GM18499 (cell line): ENCODE data around the gene FEV.

Experiments used
- ATAC-seq: cut with Tn5 transposase; IDR thresholded peaks from one replicate; pipeline ENCODE4 v1.9.1; 2021; ENCODE audit warnings: moderate number of reproducible peaks; ENCODE audit not compliant: insufficient read depth, unreplicated experiment

The FEV gene

DNA sequence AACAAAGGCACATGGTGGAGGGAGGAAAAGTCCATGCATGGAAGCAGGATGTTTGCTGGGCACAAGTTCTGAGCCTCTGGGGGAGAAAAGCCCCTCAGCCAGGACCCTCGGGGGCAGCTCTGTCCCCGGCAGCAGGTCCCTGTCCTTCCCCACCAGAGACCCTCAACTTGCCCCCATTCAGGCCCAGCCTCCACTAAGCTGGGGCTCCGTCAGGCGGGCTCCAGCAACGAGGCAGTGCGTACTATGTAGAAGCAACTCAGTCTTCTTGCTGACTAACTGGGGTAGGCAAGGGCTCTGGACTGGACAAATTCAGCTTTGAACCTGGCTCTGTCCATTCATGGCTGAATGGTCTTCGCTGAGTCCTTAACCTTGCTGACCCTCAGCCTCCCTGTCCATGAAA lies 33.3 kb upstream of the FEV start:
- no peak for ATAC-seq

DNA sequence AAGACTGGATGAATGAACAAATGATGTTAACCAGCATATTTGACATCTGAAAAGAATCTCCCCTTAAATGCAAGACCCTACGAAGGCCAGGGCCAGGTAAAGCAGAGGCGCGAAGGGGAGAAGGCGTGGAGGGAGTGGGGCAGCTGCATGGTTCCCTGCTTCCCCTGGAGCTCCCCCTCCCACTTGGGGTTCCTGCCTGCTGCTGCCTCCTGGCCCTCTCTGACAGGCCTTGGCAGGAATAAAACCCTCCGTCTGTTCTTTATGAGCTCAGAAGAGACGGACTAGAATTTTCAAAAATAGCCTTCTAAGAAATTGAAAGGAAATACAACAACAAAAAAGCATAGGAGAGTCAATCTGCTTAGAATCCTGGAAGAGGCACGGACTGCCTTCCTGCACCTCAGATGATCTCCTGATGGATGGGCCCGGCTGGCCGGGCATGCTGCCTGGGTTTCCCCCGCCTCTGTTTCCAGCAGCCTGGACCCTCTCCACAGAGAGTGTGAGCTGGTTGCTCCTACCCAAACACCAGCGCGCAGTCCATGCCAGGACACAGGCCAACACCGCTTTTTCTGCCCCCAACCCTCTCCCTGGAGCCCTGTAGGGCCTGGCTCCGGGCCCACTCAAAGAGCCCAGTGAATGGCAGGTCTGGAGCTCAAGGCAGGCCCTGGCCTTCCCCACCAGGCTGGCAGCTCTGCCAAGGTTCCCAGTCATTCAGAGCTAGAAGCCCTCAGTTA lies 32.4 kb upstream of the FEV start:
- no peak for ATAC-seq

- ATAC-seq, result no peak
Observed at GRCh38 chr2:219016721-219017120, 31.7 kb upstream of the FEV start.

GRCh38 chr2:219010873-219011272 lies 25.9 kb upstream of the FEV start:
- no peak for ATAC-seq

- ATAC-seq, result no peak
Observed at GRCh38 chr2:219010162-219010756, 25.3 kb upstream of the FEV start.

DNA sequence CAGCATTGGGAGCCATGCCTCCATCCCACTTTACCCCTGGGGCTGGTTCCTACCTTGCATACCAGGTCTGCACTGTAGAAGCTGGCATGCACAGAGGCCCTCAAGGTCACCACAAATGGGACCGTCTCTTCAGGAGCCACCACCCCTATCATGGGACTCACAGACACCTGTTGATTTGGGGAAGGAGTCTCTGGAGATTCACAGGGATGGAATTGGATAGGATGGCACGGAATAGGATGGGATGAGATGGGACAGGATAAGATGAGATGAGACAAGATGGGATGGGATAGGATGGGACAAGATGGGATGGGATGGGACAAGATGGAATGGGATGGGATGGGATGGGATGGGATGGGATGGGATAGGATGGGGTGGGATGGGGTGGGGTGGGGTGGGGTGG lies 24.3 kb upstream of the FEV start:
- no peak for ATAC-seq

DNA sequence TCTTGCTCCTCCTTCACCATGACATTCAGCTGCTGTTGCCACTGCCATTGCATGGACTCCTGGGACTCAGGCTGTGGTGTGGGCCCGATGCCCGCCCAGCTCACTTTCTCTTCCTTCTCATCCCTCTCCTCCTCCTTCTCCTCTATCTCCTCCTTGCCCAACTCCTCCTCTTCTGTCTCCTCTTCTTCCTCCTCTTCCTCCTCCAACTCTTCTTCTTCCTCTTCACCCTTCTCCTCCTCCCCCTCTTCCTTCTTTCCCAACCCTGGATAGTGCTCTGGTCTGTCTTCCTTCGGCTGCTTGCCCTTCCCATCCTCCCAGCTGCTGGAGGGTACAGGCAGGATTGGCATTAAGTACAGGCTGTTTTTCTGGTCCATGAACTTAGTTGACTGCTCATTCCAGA lies 19.0 kb upstream of the FEV start:
- ATAC-seq, result no peak

GRCh38 chr2:219003267-219003634 lies 18.3 kb upstream of the FEV start:
- ATAC-seq, result no peak

GRCh38 chr2:219002395-219003266 lies 17.6 kb upstream of the FEV start:
- no peak for ATAC-seq

- no peak for ATAC-seq
Observed at GRCh38 chr2:219001577-219002394, 16.8 kb upstream of the FEV start.

- ATAC-seq, result no peak
Observed at GRCh38 chr2:219001100-219001576, 16.2 kb upstream of the FEV start.

GRCh38 chr2:219000569-219000960 lies 15.6 kb upstream of the FEV start:
- ATAC-seq, result no peak

GRCh38 chr2:218999881-219000568 lies 15.0 kb upstream of the FEV start:
- ATAC-seq, result no peak

DNA sequence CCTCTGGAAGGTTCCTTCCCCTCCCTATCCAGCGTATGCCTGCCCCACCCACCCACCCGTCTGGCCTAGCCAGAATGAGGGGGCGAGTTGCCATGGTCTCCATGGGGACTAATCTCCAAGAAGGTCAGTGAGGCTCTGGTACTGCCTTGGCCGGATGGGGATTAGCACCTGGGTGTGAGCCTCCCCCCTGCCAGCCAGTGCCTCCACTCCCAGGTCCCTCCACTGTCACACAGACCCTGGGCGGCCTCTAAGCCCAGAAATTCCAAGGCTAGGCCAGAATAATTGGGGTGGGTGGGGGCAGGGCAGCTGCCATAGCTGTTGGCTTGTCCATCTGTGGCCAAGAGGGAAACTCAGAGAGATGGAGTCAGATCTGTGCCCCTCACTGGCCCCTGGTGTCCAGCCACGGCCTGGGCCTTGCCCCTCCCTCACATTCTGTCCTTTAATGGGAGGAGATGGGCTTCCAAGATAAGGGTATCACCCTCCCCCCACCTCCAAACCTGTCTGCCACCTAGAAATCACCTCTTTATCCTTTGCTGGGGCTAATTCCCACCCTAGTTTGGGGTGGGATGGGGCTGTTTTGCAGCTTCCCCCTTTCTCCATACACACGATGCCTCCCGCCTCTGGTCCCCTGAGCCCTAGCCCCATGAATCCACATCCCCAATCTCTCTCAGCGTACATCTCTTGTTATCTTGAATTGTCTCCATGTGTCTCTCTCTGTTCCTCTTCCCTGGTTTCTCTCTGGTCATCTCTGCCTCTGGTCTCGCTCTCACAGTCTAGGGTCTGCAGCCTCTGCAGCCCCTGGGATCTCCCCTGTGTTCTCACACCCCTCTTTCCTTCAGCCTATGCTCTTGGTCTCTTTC lies 14.3 kb upstream of the FEV start:
- no peak for ATAC-seq

- ATAC-seq, result no peak
Observed at GRCh38 chr2:218998414-218999002, 13.5 kb upstream of the FEV start.

- ATAC-seq, result no peak
Observed at GRCh38 chr2:218997731-218998130, 12.7 kb upstream of the FEV start.

DNA sequence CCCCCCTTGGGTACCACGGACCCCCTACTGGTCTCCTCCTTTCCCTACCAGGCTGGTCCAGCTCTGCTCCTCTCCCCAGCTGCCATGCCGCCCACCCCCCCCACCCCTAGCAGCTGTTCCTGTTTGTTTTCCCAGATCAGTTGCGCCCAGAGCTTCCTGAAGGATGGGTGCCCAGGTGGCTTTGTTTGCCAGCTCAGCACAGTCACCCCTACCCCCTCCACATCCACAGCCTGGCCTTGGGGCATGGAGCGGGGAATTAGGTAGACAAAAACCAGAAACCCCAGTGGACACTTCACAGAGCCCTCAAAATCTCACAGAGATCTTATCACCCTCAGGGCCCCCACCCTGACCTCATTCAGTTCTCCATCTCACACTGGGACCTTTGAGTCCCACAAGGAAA lies 12.0 kb upstream of the FEV start:
- no peak for ATAC-seq

- no peak for ATAC-seq
Observed at GRCh38 chr2:218995972-218996711, 11.2 kb upstream of the FEV start.
